Iris pigment epithelial cell (primary cell): ENCODE measurements around the gene SELENOI.
"Not testable (repeated sequence)": the region's sequence is repeated elsewhere in the genome, so short reads cannot be mapped to it uniquely, and the experiment has no call there.

Experiments
- DNase-seq: peaks from one replicate; pipeline ENCODE4 v3.0.0-alpha.2; 2011; ENCODE audit warnings: low read depth

The SELENOI gene

GRCh38 chr2:26359886-26360473, 14.0 kb downstream of the SELENOI start:
- DNase-seq: no peak

GRCh38 chr2:26363323-26363722, 17.4 kb downstream of the SELENOI start:
- DNase-seq: peak; percentile 66

GRCh38 chr2:26363958-26364357, 18.0 kb downstream of the SELENOI start:
- DNase-seq: no peak

GRCh38 chr2:26364669-26365068, 18.7 kb downstream of the SELENOI start:
- no peak for DNase-seq

- DNase-seq: no peak
These were observed 21.0 kb downstream of the SELENOI start for GRCh38 chr2:26366957-26367356.

GRCh38 chr2:26369664-26370063, 23.7 kb downstream of the SELENOI start:
- DNase-seq: not testable (repeated sequence)

GRCh38 chr2:26370909-26371308, 25.0 kb downstream of the SELENOI start:
- not testable (repeated sequence) for DNase-seq

GRCh38 chr2:26376799-26377198, 30.9 kb downstream of the SELENOI start:
- no peak for DNase-seq

GRCh38 chr2:26380281-26380680, 34.3 kb downstream of the SELENOI start:
- DNase-seq: no peak

- DNase-seq: no peak
These were observed 36.6 kb downstream of the SELENOI start for GRCh38 chr2:26382564-26382963.

GRCh38 chr2:26384183-26384582, 38.2 kb downstream of the SELENOI start:
- no peak for DNase-seq

GRCh38 chr2:26384597-26384996, 38.7 kb downstream of the SELENOI start:
- no peak for DNase-seq

GRCh38 chr2:26387189-26387588, 41.2 kb downstream of the SELENOI start:
- DNase-seq: no peak

- no peak for DNase-seq
These were observed 48.8 kb downstream of the SELENOI start for GRCh38 chr2:26394694-26395093.

- DNase-seq: no peak
These were observed 49.5 kb downstream of the SELENOI start for GRCh38 chr2:26395394-26395793.

GRCh38 chr2:26396734-26397298, 50.9 kb downstream of the SELENOI start:
- DNase-seq: no peak

GRCh38 chr2:26399771-26400376, 53.9 kb downstream of the SELENOI start:
- no peak for DNase-seq

GRCh38 chr2:26400723-26401122, 54.8 kb downstream of the SELENOI start:
- no peak for DNase-seq

- peak; percentile 78 for DNase-seq
These were observed 56.0 kb downstream of the SELENOI start, which contains the start of gene DRC1 for GRCh38 chr2:26401739-26402541. Gene DRC1 (plus strand): TSS chr2:26401920. CDS start chr2:26401990, 70 bp downstream.

GRCh38 chr2:26407526-26407925, 61.6 kb downstream of the SELENOI start:
- no peak for DNase-seq

- no peak for DNase-seq
These were observed 63.8 kb downstream of the SELENOI start for GRCh38 chr2:26409785-26410184.

- no peak for DNase-seq
These were observed 64.9 kb downstream of the SELENOI start for GRCh38 chr2:26410764-26411243.

GRCh38 chr2:26411419-26411818, 65.5 kb downstream of the SELENOI start:
- DNase-seq: no peak
